Sigmoid colon (tissue), 3 donors: ENCODE data around the gene PAQR3.

Experiments
- CTCF ChIP-seq, 4 experiments: fragments of 450-650 bp in 3 of 4; fragments of 200-600 bp in 1 of 4; IDR thresholded peaks; one replicate each; pipeline ENCODE4 v1.5.1; 2016 to 2019; ENCODE audit warnings: antibody characterized with exemption in 4 of 4, mild to moderate bottlenecking in 3 of 4, moderate library complexity in 2 of 4
- POLR2A ChIP-seq, 2 donors: fragments of 450-650 bp; IDR thresholded peaks; one replicate each; pipeline ENCODE4 v1.6.1; 2016; ENCODE audit warnings: antibody characterized with exemption in 2 of 2, mild to moderate bottlenecking in 2 of 2, moderate library complexity in 2 of 2

GRCh38 chr4:78885598-78885997, 53.6 kb downstream of the PAQR3 start:
- TF ChIP-seq CTCF (IDR thresholded peaks at IDR 0.05) (no peak), POLR2A (IDR thresholded peaks at IDR 0.05) (no peak)
